Neural progenitor cell (in vitro differentiated cells): Measurements from ENCODE around the gene RBM45. TPM values are rescaled to one million over a fixed set of nuclear protein-coding genes. Genes with fewer than 3 reads are reported as not detected.
A peak's percentile ranks its signal among the peaks of the same experiment; 100 is the strongest.

Experiments used
- DNase-seq: peaks from one replicate; pipeline ENCODE4 v3.0.0-alpha.2; 2016; ENCODE audit warnings: low spot score
- H2AFZ ChIP-seq: fragments of 200-600 bp; sonication (generic); replicated peaks from 2 replicates; pipeline ENCODE4 v1.6.1; 2016; ENCODE audit warnings: antibody characterized with exemption
- H3F3A ChIP-seq: fragments of 200-600 bp; sonication (generic); 2 replicates; pipeline ENCODE4 v1.6.1; 2016; ENCODE audit warnings: antibody characterized with exemption, low read depth
- H3K27ac ChIP-seq: fragments of 200-600 bp; sonication (generic); 2 replicates; pipeline ENCODE4 v1.5.1; 2016; ENCODE audit warnings: mild to moderate bottlenecking
- H3K27me3 ChIP-seq: fragments of 200-600 bp; sonication (generic); 2 replicates; pipeline ENCODE4 v1.6.1; 2016; ENCODE audit warnings: mild to moderate bottlenecking, moderate library complexity
- H3K36me3 ChIP-seq: fragments of 200-600 bp; sonication (generic); 2 replicates; pipeline ENCODE4 v1.5.1; 2016
- H3K4me1 ChIP-seq: fragments of 200-600 bp; sonication (generic); 2 replicates; pipeline ENCODE4 v1.6.1; 2016; ENCODE audit warnings: mixed run types
- H3K4me2 ChIP-seq: fragments of 200-600 bp; sonication (generic); 2 replicates; pipeline ENCODE4 v1.6.1; 2016
- H3K4me3 ChIP-seq: fragments of 200-600 bp; sonication (generic); 2 replicates; pipeline ENCODE4 v1.5.1; 2016
- H3K79me2 ChIP-seq: fragments of 200-600 bp; sonication (generic); 2 replicates; pipeline ENCODE4 v1.6.1; 2016; ENCODE audit warnings: low read depth
- H3K9ac ChIP-seq: fragments of 200-600 bp; sonication (generic); 2 replicates; pipeline ENCODE4 v1.6.1; 2016
- H3K9me3 ChIP-seq: fragments of 200-600 bp; sonication (generic); 2 replicates; pipeline ENCODE4 v1.5.1; 2016; ENCODE audit warnings: low read depth
- H4K20me1 ChIP-seq: fragments of 200-600 bp; sonication (generic); 2 replicates; pipeline ENCODE4 v1.6.1; 2016; ENCODE audit warnings: low read depth
- H3K27ac Mint-ChIP-seq: 3 replicates; pipeline ENCODE4 v1.8.0; 2021; ENCODE audit warnings: mixed read lengths
- H3K27me3 Mint-ChIP-seq: 2 replicates; pipeline ENCODE4 v1.8.0; 2022; ENCODE audit warnings: low read depth, mild to moderate bottlenecking, inconsistent platforms, moderate library complexity, mixed read lengths; ENCODE audit not compliant: insufficient read depth
- H3K36me3 Mint-ChIP-seq: 3 replicates; pipeline ENCODE4 v1.8.0; 2021; ENCODE audit warnings: mixed read lengths
- H3K4me1 Mint-ChIP-seq: 3 replicates; pipeline ENCODE4 v1.8.0; 2021; ENCODE audit warnings: mixed read lengths
- H3K4me3 Mint-ChIP-seq: 3 replicates; pipeline ENCODE4 v1.8.0; 2021; ENCODE audit warnings: mild to moderate bottlenecking, moderate library complexity, mixed read lengths
- H3K9me3 Mint-ChIP-seq: 3 replicates; pipeline ENCODE4 v1.8.0; 2020; ENCODE audit warnings: mixed read lengths
- CTCF ChIP-seq: fragments of 200-600 bp; sonication (generic); IDR thresholded peaks from 2 replicates; pipeline ENCODE4 v1.5.1; 2017; ENCODE audit warnings: antibody characterized with exemption, mild to moderate bottlenecking
- EZH2 ChIP-seq: fragments of 200-600 bp; sonication (generic); IDR thresholded peaks from 2 replicates; pipeline ENCODE4 v1.6.1; 2017; ENCODE audit warnings: antibody characterized with exemption, mild to moderate bottlenecking, moderate library complexity
- EZH2phosphoT487 ChIP-seq: fragments of 200-600 bp; sonication (generic); IDR thresholded peaks from 2 replicates; pipeline ENCODE4 v1.6.1; 2017; ENCODE audit warnings: antibody characterized with exemption
- total RNA-seq: library from RNA; depleted of rRNA; stranded (reverse); fragments of >200 nt; gene quantifications from 2 replicates; pipeline ENCODE4 v1.2.3, GENCODE V29; 2015; ENCODE audit warnings: low replicate concordance

The RBM45 gene
- total RNA-seq, 1 donor from 2014 or later = 23.0 TPM

- Mint-ChIP-seq H3K36me3 (no peaks in the 10 kb centered on the region), H3K27ac (no peak overlapping the region), H3K4me1 (no peaks in the 10 kb centered on the region), H3K9me3 (peaks cover 7% of the 10 kb centered on the region), H3K4me3 (no peak overlapping the region), H3K27me3 (no peaks in the 10 kb centered on the region)
- H3K4me1 ChIP-seq = no peaks in the 10 kb centered on the region
- DNase-seq = no peak
- no peak overlapping the region for H3K27ac ChIP-seq
- H3K9me3 ChIP-seq = no peaks in the 10 kb centered on the region
- H3K36me3 ChIP-seq = no peaks in the 10 kb centered on the region
- H3K27me3 ChIP-seq = no peaks in the 10 kb centered on the region
- no peaks in the 10 kb centered on the region for H4K20me1 ChIP-seq
- peak overlapping the region; percentile 31 for H2AFZ ChIP-seq
- TF ChIP-seq EZH2phosphoT487 (no peak), CTCF (no peak), EZH2 (no peak)
- no peak overlapping the region for H3K4me3 ChIP-seq
- H3K9ac ChIP-seq = no peak overlapping the region
- H3K4me2 ChIP-seq = no peak overlapping the region
- H3K79me2 ChIP-seq = no peaks in the 10 kb centered on the region
- no peaks in the 10 kb centered on the region for H3F3A ChIP-seq
Observed at GRCh38 chr2:178157574-178157973, 45.3 kb downstream of the RBM45 start.

GRCh38 chr2:178159966-178160365 lies 47.7 kb downstream of the RBM45 start:
- no peak overlapping the region for H3K4me3 Mint-ChIP-seq
- no peaks in the 10 kb centered on the region for H3K79me2 ChIP-seq
- H3K27ac Mint-ChIP-seq = no peak overlapping the region
- DNase-seq = no peak
- H3K4me3 ChIP-seq = no peak overlapping the region
- H3K9me3 ChIP-seq = no peaks in the 10 kb centered on the region
- no peak overlapping the region for H2AFZ ChIP-seq
- H3F3A ChIP-seq = no peaks in the 10 kb centered on the region
- no peak overlapping the region for H3K27ac ChIP-seq
- no peaks in the 10 kb centered on the region for H3K4me1 Mint-ChIP-seq
- H3K9ac ChIP-seq = no peak overlapping the region
- H3K4me1 ChIP-seq = no peaks in the 10 kb centered on the region
- H3K4me2 ChIP-seq = no peak overlapping the region
- no peaks in the 10 kb centered on the region for H3K27me3 ChIP-seq
- no peaks in the 10 kb centered on the region for H4K20me1 ChIP-seq
- TF ChIP-seq EZH2 = no peak
- TF ChIP-seq CTCF = no peak
- no peak for TF ChIP-seq EZH2phosphoT487
- no peaks in the 10 kb centered on the region for H3K36me3 Mint-ChIP-seq
- H3K27me3 Mint-ChIP-seq = no peaks in the 10 kb centered on the region
- H3K36me3 ChIP-seq = no peaks in the 10 kb centered on the region
- peaks cover 6% of the 10 kb centered on the region for H3K9me3 Mint-ChIP-seq

- Mint-ChIP-seq H3K27me3 (no peaks in the 10 kb centered on the region), H3K36me3 (no peaks in the 10 kb centered on the region), H3K27ac (no peak overlapping the region), H3K4me3 (no peak overlapping the region), H3K9me3 (no peaks in the 10 kb centered on the region), H3K4me1 (no peaks in the 10 kb centered on the region)
- H3K9ac ChIP-seq = no peak overlapping the region
- no peaks in the 10 kb centered on the region for H3K27me3 ChIP-seq
- no peak overlapping the region for H3K27ac ChIP-seq
- no peak overlapping the region for H3K4me2 ChIP-seq
- no peaks in the 10 kb centered on the region for H3K4me1 ChIP-seq
- no peak overlapping the region for H3K4me3 ChIP-seq
- no peaks in the 10 kb centered on the region for H3K79me2 ChIP-seq
- no peaks in the 10 kb centered on the region for H3K9me3 ChIP-seq
- H2AFZ ChIP-seq = peak overlapping the region; percentile 46
- TF ChIP-seq CTCF (no peak), EZH2 (no peak), EZH2phosphoT487 (no peak)
- H3K36me3 ChIP-seq = no peaks in the 10 kb centered on the region
- DNase-seq = no peak
- H4K20me1 ChIP-seq = no peaks in the 10 kb centered on the region
- no peaks in the 10 kb centered on the region for H3F3A ChIP-seq
Observed at GRCh38 chr2:178160601-178161000, 48.4 kb downstream of the RBM45 start.

GRCh38 chr2:178163395-178163794 lies 51.2 kb downstream of the RBM45 start:
- H3K4me1 Mint-ChIP-seq = peaks cover 2% of the 10 kb centered on the region
- no peaks in the 10 kb centered on the region for H4K20me1 ChIP-seq
- H3F3A ChIP-seq = no peaks in the 10 kb centered on the region
- DNase-seq = no peak
- TF ChIP-seq EZH2 = no peak
- TF ChIP-seq CTCF = no peak
- no peak for TF ChIP-seq EZH2phosphoT487
- H3K9me3 Mint-ChIP-seq = no peaks in the 10 kb centered on the region
- H3K36me3 ChIP-seq = no peaks in the 10 kb centered on the region
- H3K4me2 ChIP-seq = no peak overlapping the region
- H3K79me2 ChIP-seq = no peaks in the 10 kb centered on the region
- H2AFZ ChIP-seq = peak overlapping the region; percentile 86
- no peaks in the 10 kb centered on the region for H3K36me3 Mint-ChIP-seq
- H3K27ac Mint-ChIP-seq = no peak overlapping the region
- peaks cover 4% of the 10 kb centered on the region for H3K4me1 ChIP-seq
- H3K9ac ChIP-seq = no peak overlapping the region
- H3K4me3 Mint-ChIP-seq = no peak overlapping the region
- H3K27me3 ChIP-seq = no peaks in the 10 kb centered on the region
- H3K27me3 Mint-ChIP-seq = no peaks in the 10 kb centered on the region
- no peak overlapping the region for H3K4me3 ChIP-seq
- H3K27ac ChIP-seq = no peak overlapping the region
- H3K9me3 ChIP-seq = no peaks in the 10 kb centered on the region
